ENCODE results near the gene C2CD4A. TPM values are rescaled to one million over a fixed set of nuclear protein-coding genes. Genes with fewer than 3 reads are reported as not detected.
A peak's percentile ranks its signal among the peaks of the same experiment; 100 is the strongest.
"Not testable (repeated sequence)": the region's sequence is repeated elsewhere in the genome, so short reads cannot be mapped to it uniquely, and the experiment has no call there.

Gene C2CD4A
- 0.50 TPM for total RNA-seq

DNA sequence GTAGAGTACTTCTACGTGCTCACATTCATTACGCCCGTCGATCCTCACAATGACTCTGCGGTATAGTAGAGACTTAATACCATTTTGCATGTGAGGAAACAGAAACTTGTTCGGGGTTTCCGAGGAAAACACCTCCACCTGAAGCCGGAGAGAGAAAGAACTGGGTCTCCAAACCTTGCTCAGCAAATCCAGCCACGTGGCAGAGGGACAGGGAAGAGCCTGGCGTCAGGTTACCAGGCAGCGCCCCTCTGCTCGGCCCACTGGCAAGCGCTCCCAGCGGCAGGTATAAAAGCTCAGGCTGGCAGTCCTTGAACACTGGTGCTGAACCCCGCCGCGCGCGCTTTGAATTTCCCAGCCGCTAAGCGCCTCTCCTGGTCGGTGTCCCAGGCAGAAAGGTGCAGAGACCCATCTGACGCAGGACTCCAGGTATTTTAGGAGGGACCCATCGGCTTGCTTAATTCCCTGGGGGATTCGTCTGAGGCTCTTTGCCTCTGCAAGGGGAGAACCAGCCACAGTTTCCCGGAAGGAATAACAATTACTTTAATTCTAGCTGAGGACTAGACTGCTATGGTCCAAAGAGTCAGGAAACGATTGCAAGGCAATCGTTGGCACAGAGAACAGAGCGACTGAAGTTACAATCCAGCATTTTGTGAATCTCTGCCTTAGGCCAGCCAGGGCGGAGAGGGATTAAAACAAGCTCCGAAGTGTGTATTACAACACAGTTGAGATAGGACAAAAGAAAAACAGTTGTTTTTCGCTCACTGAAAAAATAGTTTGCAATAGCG, at the start of gene C2CD4A:
TSS of gene C2CD4A (plus strand) at position 315 of the 785 bp plus-strand sequence. CDS start 637 bp downstream, outside the sequence.
- DNase-seq (ENCODE audit: low spot score) (peak; percentile 91), ATAC-seq (peak; percentile 89)

GRCh38 chr15:62020576-62021160, 46.1 kb upstream of the C2CD4A start:
- DNase-seq (ENCODE audit: low spot score) (no peak), ATAC-seq (no peak)

GRCh38 chr15:62021991-62022600, 44.7 kb upstream of the C2CD4A start:
- ATAC-seq (no peak), DNase-seq (ENCODE audit: low spot score) (no peak)

GRCh38 chr15:62026487-62027262, 40.1 kb upstream of the C2CD4A start:
- DNase-seq (ENCODE audit: low spot score), result no peak

DNA sequence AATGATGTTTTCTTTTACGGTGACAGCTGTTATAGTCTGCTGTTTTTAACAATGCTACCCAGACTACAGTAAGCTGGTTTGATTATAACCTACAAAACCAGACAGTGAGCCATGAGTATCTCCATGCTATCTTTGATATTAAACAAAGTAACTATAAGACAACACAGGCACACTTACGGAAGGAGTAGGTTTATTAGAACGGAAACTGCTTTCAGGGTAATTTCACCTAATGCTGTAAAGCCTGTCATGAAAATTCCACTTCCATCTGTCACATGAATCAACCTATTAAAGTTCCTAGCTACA, 39.6 kb upstream of the C2CD4A start:
- DNase-seq (ENCODE audit: low spot score) (no peak), ATAC-seq (no peak)

More at GRCh38 chr15:62026487-62027262, 40.1 kb upstream of the C2CD4A start:
- ATAC-seq, result no peak

- ATAC-seq (no peak), DNase-seq (ENCODE audit: low spot score) (no peak)
Measured at GRCh38 chr15:62027916-62028315, 38.9 kb upstream of the C2CD4A start.

GRCh38 chr15:62035256-62035924, 31.4 kb upstream of the C2CD4A start:
- ATAC-seq (no peak), DNase-seq (ENCODE audit: low spot score) (no peak)

- no peak for DNase-seq (ENCODE audit: low spot score)
Measured at GRCh38 chr15:62046078-62046743, 20.6 kb upstream of the C2CD4A start.

DNA sequence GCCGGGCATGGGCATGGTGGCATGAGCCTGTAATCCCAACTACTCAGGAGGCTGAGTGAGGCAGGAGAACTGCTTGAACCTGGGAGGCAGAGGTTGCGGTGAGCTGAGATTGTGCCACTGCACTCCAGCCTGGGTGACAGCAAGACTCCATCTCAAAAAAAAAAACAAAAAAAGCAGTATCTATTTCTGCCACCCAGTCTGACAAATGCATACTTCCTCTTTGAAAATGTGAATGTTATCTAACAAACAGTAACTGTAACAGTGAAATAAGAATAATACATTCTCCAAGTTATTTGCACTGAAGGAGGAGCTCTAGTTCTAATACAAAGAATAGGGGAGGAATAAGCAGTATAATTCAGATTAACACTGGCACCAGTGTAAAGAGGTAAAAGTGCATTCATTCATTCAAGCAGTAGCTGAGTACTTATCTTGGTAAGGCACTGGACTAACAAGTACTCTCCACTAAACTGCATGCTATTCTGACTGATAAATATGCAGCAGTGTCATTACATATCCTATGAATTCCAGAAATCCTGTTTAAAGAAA, 19.4 kb upstream of the C2CD4A start:
- ATAC-seq (no peak), DNase-seq (ENCODE audit: low spot score) (no peak)

More at GRCh38 chr15:62046078-62046743, 20.6 kb upstream of the C2CD4A start:
- no peak for ATAC-seq

DNA sequence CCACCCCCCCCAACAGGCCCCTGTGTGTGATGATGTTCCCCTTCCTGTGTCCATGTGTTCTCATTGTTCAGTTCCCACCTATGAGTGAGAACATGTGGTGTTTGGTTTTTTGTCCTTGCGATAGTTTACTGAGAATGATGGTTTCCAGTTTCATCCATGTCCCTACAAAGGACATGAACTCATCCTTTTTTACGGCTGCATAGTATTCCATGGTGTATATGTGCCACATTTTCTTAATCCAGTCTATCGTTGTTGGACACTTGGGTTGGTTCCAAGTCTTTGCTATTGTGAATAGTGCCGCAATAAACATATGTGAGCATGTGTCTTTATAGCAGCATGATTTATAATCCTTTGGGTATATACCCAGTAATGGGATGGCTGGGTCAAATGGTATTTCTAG, 18.5 kb upstream of the C2CD4A start:
- ATAC-seq; DNase-seq (ENCODE audit: low spot score): not testable (repeated sequence)

- ATAC-seq (no peak), DNase-seq (ENCODE audit: low spot score) (no peak)
Measured at GRCh38 chr15:62050115-62050514, 16.7 kb upstream of the C2CD4A start.

DNA sequence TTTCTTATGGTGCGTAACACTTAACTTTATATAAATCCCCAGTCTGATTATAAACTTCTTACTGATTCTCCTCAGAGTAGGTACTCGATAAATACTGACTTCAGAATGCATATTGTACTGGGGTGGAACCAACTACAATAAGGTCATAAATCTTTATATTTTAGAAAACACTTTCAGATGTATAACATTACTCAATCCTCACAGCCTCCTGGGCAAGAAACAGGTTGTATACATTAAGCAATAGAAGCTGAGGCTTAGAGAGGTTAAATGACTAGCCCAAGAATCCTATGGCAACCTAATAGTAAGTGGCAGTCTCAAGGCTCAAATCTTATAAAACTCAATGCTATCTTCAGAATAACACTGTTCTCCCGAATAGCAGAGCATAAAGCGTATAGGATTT, 15.6 kb upstream of the C2CD4A start:
- no peak for ATAC-seq
- DNase-seq (ENCODE audit: low spot score), result no peak

DNA sequence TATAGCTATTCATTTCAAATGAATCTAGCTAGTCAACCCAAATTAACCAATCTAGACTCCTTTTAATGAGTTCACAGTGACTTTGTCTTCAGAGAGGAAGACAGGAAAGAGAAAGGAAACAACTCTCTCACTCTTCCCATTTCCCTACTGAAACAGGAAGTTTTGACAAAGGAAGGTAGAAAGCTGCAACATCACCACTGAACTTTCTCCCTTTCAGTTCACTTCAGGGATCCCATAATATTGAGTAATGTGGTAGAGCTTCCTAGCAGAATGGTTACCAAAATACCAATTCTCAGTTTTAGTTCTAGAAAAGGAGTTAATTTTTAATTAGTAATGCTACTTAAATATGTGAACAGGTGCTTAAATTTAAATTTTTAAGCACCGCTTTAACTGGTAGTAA, 14.1 kb upstream of the C2CD4A start:
- peak; percentile 47 for ATAC-seq
- DNase-seq (ENCODE audit: low spot score), result no peak

GRCh38 chr15:62053439-62054085, 13.2 kb upstream of the C2CD4A start:
- no peak for DNase-seq (ENCODE audit: low spot score)
- ATAC-seq, result peak; percentile 71

DNA sequence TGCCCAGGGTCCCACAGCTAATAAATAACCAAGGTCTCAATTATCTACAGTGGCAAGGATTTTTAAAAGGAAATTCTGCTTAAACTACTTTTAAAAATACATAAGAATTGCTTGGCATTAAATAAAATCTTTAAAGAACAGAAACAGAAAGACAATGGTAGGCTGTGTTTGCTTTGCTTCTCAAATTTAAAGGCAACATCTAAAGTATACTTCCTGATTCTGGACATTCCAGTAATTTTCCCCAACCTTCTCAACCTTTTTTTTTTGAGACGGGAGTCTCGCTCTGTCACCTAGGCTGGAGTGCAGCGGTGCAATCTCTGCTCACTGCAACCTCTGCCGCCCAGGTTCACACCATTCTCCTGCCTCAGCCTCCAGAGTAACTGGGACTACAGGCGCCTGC, 11.8 kb upstream of the C2CD4A start:
- no peak for DNase-seq (ENCODE audit: low spot score)
- no peak for ATAC-seq

DNA sequence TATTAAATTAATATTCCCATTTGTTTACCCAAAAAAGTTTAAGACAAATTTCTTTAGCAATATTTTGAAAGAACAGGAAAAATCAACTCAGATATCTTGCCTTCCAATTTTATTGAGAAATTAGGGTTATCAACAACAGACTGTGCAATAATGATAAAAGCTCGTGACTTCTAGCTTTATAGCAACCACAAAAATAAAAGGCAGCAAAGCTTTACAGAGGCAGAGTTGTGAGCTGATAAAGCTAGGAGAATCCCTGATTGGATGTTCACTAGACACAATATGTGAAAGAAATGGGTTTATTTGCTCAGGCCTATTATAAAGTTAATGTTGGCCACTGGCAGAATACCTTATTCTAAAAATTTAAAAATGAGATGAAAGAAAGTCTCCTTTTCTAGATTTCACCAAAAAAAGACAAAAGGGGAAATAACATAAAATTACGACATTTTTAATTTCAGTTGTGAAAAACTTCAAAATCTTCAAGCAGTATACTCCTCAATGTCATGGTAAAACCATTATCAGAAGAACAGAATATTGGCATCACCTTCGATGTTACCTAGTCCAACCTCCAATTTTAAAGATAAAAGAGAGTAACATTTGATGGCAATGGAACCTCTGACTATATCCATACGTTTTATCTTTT, 9.3 kb upstream of the C2CD4A start:
- DNase-seq (ENCODE audit: low spot score), result no peak
- ATAC-seq, result no peak

GRCh38 chr15:62058327-62059028, 8.3 kb upstream of the C2CD4A start:
- DNase-seq (ENCODE audit: low spot score) (no peak), ATAC-seq (no peak)

DNA sequence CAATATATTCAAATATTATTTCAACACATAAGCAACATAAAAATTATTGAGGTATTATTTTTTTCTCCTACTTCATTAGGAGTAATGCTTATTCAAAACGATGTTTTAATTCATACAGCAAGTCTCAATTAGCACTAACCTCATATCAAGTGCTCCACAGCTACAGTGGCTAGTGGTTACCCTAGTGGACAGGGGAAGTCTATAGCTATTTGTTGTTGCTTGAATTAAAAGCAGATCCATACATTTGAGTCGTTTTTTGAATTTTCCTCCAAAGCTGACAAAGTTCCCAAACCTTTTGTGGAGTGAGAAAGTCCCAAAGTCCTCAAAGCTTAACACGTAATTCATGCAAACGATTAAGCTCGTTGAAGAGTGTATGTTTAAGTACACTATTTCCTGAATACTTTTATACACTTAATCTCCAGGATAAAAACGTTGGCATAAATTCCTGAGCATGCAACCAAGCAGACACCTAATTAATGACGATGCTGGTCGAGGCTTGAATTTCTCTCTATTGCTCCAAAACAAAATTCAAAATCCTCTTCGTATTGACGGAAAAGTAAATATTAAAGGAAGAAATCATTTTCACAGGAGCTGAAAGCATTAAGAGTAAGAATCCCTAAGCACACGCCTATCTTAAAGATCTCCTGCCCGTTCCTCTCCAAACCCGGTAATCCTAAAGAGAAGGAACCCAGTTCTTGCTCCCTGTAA, 7.5 kb upstream of the C2CD4A start:
- no peak for ATAC-seq
- DNase-seq (ENCODE audit: low spot score), result no peak

Data from left lobe of liver (tissue), 2 donors.